ENCODE measurements around the gene EPS15. TPM values are rescaled to one million over a fixed set of nuclear protein-coding genes. Genes with fewer than 3 reads are reported as not detected.
A peak's percentile ranks its signal among the peaks of the same experiment; 100 is the strongest.

EPS15 gene
- total and polyA plus RNA-seq, 9 of the 15 experiments (the other 6 are each of a cell fraction or from before 2014, with no cell fraction given), result 23.1 to 69.0 (median 41.7) TPM

- TF ChIP-seq ZBTB33 (CRISPR knock-in tag; IDR thresholded peaks at IDR 0.05) (no peak), POLR2B (IDR thresholded peaks at IDR 0.05; ENCODE audit: low read depth, partially characterized antibody) (no peak), HES1 (IDR thresholded peaks at IDR 0.05; ENCODE audit: low read depth) (peak; percentile 83), MTA2 (IDR thresholded peaks at IDR 0.05; ENCODE audit: low read depth) (0 out of 2 replicates have a peak, but pooled peaks have one; percentile 3), CREBBP (IDR thresholded peaks at IDR 0.05; ENCODE audit: low read depth, low read length) (no peak), ZNF134 (CRISPR knock-in tag; conservative IDR thresholded peaks at IDR 0.05) (no peak), HDAC2 (IDR thresholded peaks at IDR 0.05) (no peak; the same call in 1 of the 2 replicates), ELK1 (CRISPR knock-in tag; IDR thresholded peaks at IDR 0.05) (no peak), DPF2 (IDR thresholded peaks at IDR 0.05) (peak; percentile 98), ZBED1 (IDR thresholded peaks at IDR 0.05) (no peak), ZEB2 (IDR thresholded peaks at IDR 0.05) (peak; percentile 56; the same call in 1 of the 2 replicates), ZNF12 (CRISPR knock-in tag; IDR thresholded peaks at IDR 0.05) (no peak), ERF (CRISPR knock-in tag; IDR thresholded peaks at IDR 0.05) (no peak), THRAP3 (IDR thresholded peaks at IDR 0.05; ENCODE audit: borderline replicate concordance) (no peak), ZNF324 (CRISPR knock-in tag; IDR thresholded peaks at IDR 0.05) (0 out of 2 replicates have a peak, but pooled peaks have one; percentile 7), TFAP4 (CRISPR knock-in tag; IDR thresholded peaks at IDR 0.05; ENCODE audit: borderline replicate concordance) (no peak), NBN (IDR thresholded peaks at IDR 0.05; ENCODE audit: low read depth) (peak; percentile 47), HIVEP1 (CRISPR knock-in tag; IDR thresholded peaks at IDR 0.05) (no peak), KLF16 (IDR thresholded peaks at IDR 0.05) (peak; percentile 54), SAFB2 (IDR thresholded peaks at IDR 0.05; ENCODE audit: borderline replicate concordance, low read depth, low read length, severe bottlenecking) (no peak), HEY1 (CRISPR knock-in tag; IDR thresholded peaks at IDR 0.05; ENCODE audit: borderline replicate concordance) (no peak), RHOXF2B (CRISPR knock-in tag; conservative IDR thresholded peaks at IDR 0.05) (no peak), CC2D1A (IDR thresholded peaks at IDR 0.05) (no peak), CTCFL (IDR thresholded peaks at IDR 0.05; ENCODE audit: borderline replicate concordance, insufficient read depth, low read depth, low read length, poor library complexity, severe bottlenecking) (no peak)
Measured at GRCh38 chr1:51519865-51520699, 1.0 kb upstream of the EPS15 start (continued).

Data from K562 (cell line).